Endothelial cell of umbilical vein (primary cell): ENCODE data around the gene NOL8.

Source experiments
- POLR2A ChIP-seq: IDR thresholded peaks from 2 replicates; pipeline ENCODE4 v1.6.1; 2012; ENCODE audit warnings: low read depth, mild to moderate bottlenecking, control low read depth, low read length
- POLR2AphosphoS5 ChIP-seq: IDR thresholded peaks from 2 replicates; pipeline ENCODE4 v1.6.1; 2012; ENCODE audit warnings: low read depth, mild to moderate bottlenecking, control low read depth, low read length, moderate library complexity; ENCODE audit not compliant: insufficient read depth
- TF ChIP-seq, protein P1 (sequence below): IDR thresholded peaks from 2 replicates; pipeline ENCODE4 v1.6.1; 2011; ENCODE audit not compliant: insufficient read depth, insufficient read length
- TF ChIP-seq, protein P2 (sequence below), 2 donors: IDR thresholded peaks; 1 replicate in 1 of 2; 2 replicates in 1 of 2; pipeline ENCODE4 v1.5.1; 2011; ENCODE audit warnings: low read length in 2 of 2, mild to moderate bottlenecking in 2 of 2, moderate library complexity in 2 of 2, control low read depth in 1 of 2, inconsistent platforms in 1 of 2, low read depth in 1 of 2; ENCODE audit not compliant: insufficient read depth in 1 of 2; ENCODE audit errors: extremely low read depth in 1 of 2

DNA sequence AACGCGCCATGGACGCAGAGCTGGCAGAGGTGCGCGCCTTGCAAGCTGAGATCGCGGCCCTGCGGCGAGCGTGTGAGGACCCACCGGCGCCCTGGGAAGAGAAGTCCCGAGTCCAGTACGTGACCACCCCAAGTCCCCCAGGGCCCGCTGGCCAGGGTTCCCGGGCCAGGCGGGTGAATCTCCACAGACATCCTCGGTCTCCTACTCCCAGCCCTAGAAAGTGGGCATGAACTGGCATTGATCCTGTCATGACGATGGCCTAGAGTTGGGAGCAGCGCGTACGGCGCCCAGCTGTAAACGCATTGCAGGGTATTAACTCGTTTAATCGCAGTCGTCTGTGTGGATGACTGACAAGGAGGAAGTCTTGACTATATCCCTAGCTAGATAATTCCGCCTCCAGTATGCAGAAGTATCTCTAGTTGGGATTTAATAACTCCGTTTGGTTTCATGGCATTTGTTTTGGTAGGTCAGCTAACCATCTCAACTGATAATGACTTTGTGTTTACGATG, 896 bp upstream of the NOL8 start:
- TF ChIP-seq POLR2A (no peak), POLR2AphosphoS5 (no peak)
- TF ChIP-seq, protein P1, sequence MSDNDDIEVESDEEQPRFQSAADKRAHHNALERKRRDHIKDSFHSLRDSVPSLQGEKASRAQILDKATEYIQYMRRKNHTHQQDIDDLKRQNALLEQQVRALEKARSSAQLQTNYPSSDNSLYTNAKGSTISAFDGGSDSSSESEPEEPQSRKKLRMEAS: no peak
- TF ChIP-seq, protein P2, sequence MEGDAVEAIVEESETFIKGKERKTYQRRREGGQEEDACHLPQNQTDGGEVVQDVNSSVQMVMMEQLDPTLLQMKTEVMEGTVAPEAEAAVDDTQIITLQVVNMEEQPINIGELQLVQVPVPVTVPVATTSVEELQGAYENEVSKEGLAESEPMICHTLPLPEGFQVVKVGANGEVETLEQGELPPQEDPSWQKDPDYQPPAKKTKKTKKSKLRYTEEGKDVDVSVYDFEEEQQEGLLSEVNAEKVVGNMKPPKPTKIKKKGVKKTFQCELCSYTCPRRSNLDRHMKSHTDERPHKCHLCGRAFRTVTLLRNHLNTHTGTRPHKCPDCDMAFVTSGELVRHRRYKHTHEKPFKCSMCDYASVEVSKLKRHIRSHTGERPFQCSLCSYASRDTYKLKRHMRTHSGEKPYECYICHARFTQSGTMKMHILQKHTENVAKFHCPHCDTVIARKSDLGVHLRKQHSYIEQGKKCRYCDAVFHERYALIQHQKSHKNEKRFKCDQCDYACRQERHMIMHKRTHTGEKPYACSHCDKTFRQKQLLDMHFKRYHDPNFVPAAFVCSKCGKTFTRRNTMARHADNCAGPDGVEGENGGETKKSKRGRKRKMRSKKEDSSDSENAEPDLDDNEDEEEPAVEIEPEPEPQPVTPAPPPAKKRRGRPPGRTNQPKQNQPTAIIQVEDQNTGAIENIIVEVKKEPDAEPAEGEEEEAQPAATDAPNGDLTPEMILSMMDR (IDR thresholded peaks at IDR 0.05; ENCODE audit: extremely low read depth in 1 of 2, insufficient read depth in 1 of 2, low read depth in 1 of 2, low read length in 2 of 2): no peak
